Uterus (tissue), 2 donors: ENCODE measurements around the gene ZC3H4.

Experiments
- POLR2A ChIP-seq, 2 donors: fragments of 450-650 bp; IDR thresholded peaks; one replicate each; pipeline ENCODE4 v1.6.1; 2016; ENCODE audit warnings: antibody characterized with exemption in 2 of 2, mild to moderate bottlenecking in 1 of 2, moderate library complexity in 1 of 2
- TF ChIP-seq, protein P1 (sequence below), 4 experiments: fragments of 200-600 bp in 2 of 4; fragments of 450-650 bp in 2 of 4; sonication (generic) in 2 of 4; IDR thresholded peaks; one replicate each; pipeline ENCODE4 v1.5.1; 2016 to 2019; ENCODE audit warnings: antibody characterized with exemption in 4 of 4, mild to moderate bottlenecking in 2 of 4, moderate library complexity in 1 of 4

DNA sequence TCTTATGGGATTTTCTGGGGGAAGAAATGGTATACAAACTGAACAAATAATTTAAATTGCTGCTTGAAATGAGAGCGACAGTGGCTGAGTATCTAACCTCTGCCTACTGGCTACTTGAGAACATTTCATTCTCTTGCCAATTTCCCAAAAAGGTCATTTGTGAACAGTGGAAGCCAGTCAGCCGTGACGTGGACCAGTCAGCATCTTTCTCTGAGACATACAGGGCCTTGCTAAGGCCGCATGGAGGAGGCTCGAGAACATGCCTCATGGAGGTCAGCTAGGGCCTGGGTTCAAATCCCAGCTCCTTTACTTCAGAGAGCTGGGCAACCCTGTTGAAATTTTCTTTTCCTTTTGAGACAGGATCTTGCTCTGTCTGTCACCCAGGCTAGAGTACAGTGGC, 20.3 kb downstream of the ZC3H4 start:
- TF ChIP-seq, protein P1, sequence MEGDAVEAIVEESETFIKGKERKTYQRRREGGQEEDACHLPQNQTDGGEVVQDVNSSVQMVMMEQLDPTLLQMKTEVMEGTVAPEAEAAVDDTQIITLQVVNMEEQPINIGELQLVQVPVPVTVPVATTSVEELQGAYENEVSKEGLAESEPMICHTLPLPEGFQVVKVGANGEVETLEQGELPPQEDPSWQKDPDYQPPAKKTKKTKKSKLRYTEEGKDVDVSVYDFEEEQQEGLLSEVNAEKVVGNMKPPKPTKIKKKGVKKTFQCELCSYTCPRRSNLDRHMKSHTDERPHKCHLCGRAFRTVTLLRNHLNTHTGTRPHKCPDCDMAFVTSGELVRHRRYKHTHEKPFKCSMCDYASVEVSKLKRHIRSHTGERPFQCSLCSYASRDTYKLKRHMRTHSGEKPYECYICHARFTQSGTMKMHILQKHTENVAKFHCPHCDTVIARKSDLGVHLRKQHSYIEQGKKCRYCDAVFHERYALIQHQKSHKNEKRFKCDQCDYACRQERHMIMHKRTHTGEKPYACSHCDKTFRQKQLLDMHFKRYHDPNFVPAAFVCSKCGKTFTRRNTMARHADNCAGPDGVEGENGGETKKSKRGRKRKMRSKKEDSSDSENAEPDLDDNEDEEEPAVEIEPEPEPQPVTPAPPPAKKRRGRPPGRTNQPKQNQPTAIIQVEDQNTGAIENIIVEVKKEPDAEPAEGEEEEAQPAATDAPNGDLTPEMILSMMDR (IDR thresholded peaks at IDR 0.05) = no peak
- TF ChIP-seq POLR2A (IDR thresholded peaks at IDR 0.05) = no peak
